HG03039 (cell line): ENCODE results near the gene SPTBN1.

Experiments
- ATAC-seq: cut with Tn5 transposase; IDR thresholded peaks from one replicate; pipeline ENCODE4 v1.9.1; 2021; ENCODE audit warnings: mild to moderate bottlenecking, moderate library complexity; ENCODE audit not compliant: unreplicated experiment

The SPTBN1 gene

GRCh38 chr2:54587171-54588016 is 131.3 kb downstream of the SPTBN1 start:
- no peak for ATAC-seq

GRCh38 chr2:54588244-54588899 is 132.2 kb downstream of the SPTBN1 start:
- no peak for ATAC-seq

- no peak for ATAC-seq
These were observed 132.9 kb downstream of the SPTBN1 start for GRCh38 chr2:54589038-54589339.

GRCh38 chr2:54589340-54590215 is 133.5 kb downstream of the SPTBN1 start:
- no peak for ATAC-seq

GRCh38 chr2:54590216-54591120 is 134.3 kb downstream of the SPTBN1 start:
- ATAC-seq = no peak

GRCh38 chr2:54591551-54591950 is 135.4 kb downstream of the SPTBN1 start:
- no peak for ATAC-seq

GRCh38 chr2:54593249-54593648 is 137.1 kb downstream of the SPTBN1 start:
- ATAC-seq = no peak

GRCh38 chr2:54594048-54594447 is 137.9 kb downstream of the SPTBN1 start:
- ATAC-seq = no peak

GRCh38 chr2:54595161-54595803 is 139.2 kb downstream of the SPTBN1 start:
- no peak for ATAC-seq

GRCh38 chr2:54595999-54596902 is 140.1 kb downstream of the SPTBN1 start:
- ATAC-seq = no peak

- ATAC-seq = no peak
These were observed 141.2 kb downstream of the SPTBN1 start for GRCh38 chr2:54597153-54597848.

- no peak for ATAC-seq
These were observed 142.5 kb downstream of the SPTBN1 start for GRCh38 chr2:54598347-54599325.

- ATAC-seq = no peak
These were observed 143.2 kb downstream of the SPTBN1 start for GRCh38 chr2:54599326-54599710.

- no peak for ATAC-seq
These were observed 143.8 kb downstream of the SPTBN1 start for GRCh38 chr2:54599914-54600313.

- no peak for ATAC-seq
These were observed 145.2 kb downstream of the SPTBN1 start for GRCh38 chr2:54601339-54601738.

- ATAC-seq = no peak
These were observed 146.7 kb downstream of the SPTBN1 start for GRCh38 chr2:54602736-54603322.

GRCh38 chr2:54603357-54603756 is 147.2 kb downstream of the SPTBN1 start:
- no peak for ATAC-seq
